HG03139 (cell line): Measurements from ENCODE around the gene ZSWIM3.

Experiments
- ATAC-seq: cut with Tn5 transposase; IDR thresholded peaks from one replicate; pipeline ENCODE4 v1.9.1; 2021; ENCODE audit not compliant: unreplicated experiment

Gene ZSWIM3

DNA sequence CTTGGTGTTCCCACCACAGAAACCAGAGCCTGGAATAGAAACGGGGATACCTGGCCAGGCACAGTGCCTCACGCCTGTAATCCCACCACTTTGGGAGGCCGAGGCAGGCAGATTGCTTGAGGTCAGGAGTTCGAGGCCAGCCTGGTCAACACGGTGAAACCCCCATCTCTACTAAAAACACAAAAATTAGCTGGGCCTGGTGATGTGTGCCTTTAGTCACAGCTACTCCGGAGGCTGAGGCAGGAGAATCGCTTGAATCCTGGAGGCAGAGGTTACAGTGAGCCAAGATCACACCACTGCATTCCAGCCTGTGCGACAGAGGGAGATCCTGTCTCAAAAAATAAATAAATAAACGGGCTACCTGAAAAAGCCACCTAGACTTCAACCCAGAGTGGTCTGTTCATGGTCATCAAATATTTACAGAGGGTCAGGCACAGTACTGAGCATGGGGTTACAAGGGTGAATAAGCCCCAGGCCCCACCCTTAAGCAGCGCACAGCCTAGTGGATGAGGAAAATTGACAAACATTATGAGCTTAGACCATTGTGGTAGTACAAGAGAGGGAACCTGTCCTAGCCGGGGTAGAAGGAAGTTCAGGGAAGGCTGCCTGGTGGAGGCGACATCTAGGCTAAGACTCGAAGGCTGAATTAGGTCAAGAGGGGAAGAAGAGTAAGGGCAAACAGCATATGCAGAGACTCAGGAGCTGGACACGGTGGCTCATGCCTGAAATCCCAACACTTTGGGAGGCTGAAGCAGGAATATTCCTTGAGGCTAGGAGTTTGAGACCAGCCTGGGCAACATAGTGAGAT is 69.9 kb downstream of the ZSWIM3 start:
- ATAC-seq = no peak
